Measurements from ENCODE around the gene AKAIN1. TPM values are rescaled to one million over a fixed set of nuclear protein-coding genes. Genes with fewer than 3 reads are reported as not detected.

Gene AKAIN1
- total RNA-seq, 1 donor from 2014 or later = not detected

DNA sequence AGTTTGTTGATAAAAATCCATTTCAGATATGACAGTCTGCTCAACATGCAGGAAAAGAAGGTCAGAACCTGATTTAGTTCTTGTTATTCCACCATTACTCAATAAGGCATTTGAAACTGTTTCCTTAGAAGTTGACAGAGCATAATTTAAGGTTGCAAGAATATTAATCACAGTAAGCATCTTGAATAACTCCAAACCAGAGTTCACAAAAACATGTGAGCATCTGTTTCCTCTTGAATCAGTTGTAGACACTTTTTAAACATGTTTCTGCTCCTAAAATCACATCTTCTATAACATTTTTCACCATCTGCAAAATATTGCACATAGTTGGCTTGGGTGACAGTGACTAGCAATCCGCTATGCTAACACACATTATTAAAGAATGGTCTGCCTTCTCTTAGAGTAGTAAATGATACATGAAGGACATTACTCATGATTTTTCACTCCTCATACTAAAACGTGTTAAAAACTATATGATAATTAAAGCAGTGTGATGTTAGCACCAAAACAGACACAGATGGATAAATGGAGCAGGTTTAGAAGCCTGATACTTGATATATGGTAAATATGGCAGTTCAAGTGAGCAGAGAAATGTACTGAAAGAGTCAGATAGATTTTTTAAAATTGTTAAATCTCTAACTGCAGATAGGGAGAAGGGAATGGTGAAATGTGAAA is 30.3 kb downstream of the AKAIN1 start:
- no peak for DNase-seq (ENCODE audit: low spot score)
- intact Hi-C loops (cut with DNase I) = no loop called here

DNA sequence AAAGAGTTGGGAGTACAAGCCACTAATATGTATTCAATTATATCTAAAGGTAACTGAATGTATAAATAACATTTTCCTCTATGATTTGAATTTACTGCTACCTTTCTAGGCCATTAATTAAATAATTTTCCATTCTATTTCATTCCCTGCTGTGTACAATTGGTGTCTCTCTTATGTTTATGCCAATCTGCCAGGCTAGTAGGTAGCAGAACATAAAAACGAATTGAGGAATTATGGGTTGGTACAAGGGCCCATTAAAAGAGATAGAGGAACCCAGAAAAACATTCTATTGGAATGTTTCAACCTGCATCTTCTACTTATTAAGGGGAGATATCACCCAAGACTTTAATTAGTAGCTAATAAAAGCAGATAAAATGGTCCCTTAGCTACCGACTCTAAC is 32.2 kb downstream of the AKAIN1 start:
- intact Hi-C loops (cut with DNase I) = no loop called here
- no peak for DNase-seq (ENCODE audit: low spot score)

DNA sequence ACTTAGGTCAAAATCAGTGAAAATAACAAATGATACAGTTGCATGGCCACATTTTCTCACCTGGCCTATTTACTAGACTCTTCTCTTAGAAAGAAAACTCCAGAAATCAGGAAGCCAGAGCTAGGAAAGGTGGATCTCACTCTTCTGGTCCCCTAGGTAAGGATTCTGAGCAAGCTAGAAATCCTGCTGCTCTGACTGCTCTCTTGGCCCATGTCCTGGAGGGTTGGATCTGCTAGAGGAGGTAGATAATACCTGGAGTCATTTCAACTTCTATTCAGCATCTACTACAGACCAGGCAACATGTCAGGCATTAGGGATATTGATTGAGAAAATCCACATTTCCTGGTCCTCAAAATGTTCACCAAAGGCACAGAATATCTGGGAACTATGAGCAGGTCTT is 34.9 kb downstream of the AKAIN1 start:
- intact Hi-C loops (cut with DNase I) = no loop called here
- no peak for DNase-seq (ENCODE audit: low spot score)

DNA sequence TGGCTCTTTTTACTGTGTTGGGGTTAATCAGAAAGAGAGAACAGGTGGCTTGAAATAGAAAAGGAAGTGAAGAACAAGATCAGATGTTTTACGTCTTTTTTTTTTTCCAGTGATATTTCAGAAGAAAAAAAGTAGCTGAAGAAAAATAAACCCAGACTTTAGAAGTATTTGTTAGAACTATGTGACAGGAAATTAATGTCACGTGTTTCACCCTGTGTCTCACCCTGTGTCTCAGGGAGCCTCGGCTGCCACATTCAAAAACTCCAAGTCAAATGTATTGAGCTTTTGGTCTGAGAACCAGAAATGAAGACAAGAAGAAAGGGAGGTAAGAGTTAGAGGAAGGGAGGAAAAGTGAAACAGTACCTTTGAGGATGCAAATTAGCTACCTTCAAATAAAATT is 38.0 kb downstream of the AKAIN1 start:
- DNase-seq (ENCODE audit: low spot score) = no peak
- intact Hi-C loops (cut with DNase I) = no loop called here

DNA sequence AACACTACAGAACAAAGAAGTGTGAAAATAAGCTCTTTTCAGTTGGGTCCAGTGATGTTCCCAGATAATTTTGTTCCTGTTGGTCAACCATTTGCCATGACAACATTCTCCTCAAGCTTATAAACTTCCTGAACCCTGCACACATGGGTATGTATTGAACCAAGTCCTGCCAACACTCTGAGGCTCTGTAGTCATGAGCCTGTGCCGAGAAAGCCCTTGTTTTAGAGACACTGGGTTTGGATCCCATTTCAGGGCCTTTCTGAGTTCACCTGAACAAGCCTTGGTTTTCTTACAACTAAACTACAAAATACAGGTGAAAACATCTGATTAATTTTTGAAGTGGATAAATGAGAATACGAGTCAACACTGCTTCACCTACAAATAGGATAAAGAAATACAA is 38.5 kb downstream of the AKAIN1 start:
- intact Hi-C loops (cut with DNase I) = no loop called here
- DNase-seq (ENCODE audit: low spot score) = no peak

DNA sequence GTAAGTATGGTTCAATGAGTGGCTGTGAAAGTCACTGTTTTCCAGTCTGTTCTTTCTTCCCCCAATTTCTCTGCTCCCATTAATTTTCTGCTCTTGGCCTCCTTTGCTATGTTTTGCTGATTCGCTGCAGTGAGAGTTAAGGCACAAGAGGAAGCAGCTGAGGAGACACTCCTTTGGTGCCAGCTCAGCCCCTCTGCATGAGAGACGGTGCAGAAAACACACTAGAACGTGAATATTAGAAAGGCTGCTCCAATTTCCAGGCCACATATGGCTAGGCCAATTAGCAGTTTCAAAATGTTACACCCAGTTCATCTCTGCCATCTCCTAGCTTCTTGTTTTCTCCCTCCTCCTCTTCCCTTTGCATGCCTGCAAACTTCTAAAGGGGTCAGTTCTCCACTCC is 38.9 kb downstream of the AKAIN1 start:
- intact Hi-C loops (cut with DNase I) = no loop called here
- DNase-seq (ENCODE audit: low spot score) = no peak

DNA sequence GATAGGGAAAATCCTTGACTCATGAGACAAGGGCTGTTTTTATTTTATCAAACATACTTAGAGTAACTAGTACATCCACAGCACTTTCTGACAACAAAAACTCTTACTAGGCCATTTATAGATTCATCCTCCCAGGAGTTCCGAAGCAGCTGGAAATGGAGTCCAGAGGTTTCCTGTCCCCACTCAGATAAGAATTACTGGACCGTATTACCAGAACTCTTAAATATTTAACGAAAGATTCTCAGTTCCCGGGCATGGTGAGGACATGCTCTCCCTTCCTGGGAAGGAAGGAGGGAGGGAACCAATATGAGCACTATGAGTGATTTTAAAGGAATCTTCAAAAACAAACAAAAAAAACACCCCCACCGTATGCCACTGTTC is 41.2 kb downstream of the AKAIN1 start:
- DNase-seq (ENCODE audit: low spot score) = no peak
- intact Hi-C loops (cut with DNase I) = no loop called here

DNA sequence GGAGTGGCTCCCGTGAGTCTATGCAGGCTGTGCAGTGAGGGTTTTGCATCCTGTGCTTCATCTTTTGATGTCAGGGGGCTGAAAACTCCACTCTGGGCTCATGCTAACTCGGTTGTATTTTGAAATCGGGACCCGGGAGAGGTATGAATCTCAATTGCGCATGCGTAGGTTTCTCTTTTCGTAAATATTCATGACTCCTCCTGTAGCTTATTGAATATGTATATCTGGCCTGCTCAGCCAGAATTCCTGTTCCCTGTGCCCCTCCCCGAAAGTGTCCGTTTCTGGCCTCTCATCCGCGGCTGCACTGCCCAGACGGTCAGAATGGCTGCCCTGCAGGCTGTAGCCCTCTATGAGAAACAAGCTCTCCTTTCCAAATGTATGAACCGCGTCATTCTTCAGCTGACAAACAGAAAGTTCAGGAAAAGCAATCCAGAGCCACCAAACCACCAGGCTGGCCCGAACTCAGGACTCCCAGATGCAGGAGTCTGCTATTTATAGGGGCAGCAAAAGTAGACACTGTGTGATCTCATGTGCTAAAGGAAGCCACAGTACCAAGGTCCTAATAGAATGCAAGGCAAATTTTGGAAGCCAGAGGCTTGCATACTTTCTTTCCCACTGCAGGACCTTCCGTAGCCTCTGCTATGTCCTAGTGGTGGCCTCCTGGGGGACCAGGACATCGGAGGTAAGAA is 41.7 kb downstream of the AKAIN1 start:
- intact Hi-C loops (cut with DNase I) = no loop called here
- DNase-seq (ENCODE audit: low spot score) = no peak

DNA sequence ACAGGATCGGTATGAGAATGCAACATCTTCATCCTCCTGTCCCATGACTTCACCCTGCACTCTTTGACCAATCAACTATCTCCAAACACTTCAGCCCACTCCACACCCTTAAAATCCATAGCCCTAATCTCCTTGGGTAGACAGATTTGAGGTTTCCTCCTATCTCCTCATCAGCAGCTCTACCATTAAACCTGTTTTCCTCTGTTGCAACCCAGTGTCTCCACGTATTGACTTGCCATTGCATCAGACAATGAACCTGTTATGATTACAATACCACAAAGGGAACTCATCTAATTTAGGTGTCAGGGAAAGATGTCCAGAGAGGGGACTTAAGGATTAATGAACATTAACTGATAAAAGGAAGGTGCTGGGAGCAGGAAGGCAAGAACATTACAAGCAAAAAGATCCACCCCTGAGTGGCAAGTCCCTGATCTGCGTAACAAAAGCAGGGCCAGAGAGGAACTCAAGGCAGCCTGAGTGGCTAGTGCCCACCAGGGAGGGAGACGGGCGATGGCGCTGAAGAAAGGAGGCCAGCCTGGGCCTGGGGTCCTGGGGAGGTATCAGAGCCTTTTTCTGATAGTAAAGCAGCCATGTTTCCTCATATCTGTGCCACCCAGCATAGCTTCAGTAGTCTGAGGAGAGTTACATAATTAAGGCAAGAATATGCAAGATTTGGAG is 44.6 kb downstream of the AKAIN1 start:
- intact Hi-C loops (cut with DNase I) = no loop called here
- no peak for DNase-seq (ENCODE audit: low spot score)

DNA sequence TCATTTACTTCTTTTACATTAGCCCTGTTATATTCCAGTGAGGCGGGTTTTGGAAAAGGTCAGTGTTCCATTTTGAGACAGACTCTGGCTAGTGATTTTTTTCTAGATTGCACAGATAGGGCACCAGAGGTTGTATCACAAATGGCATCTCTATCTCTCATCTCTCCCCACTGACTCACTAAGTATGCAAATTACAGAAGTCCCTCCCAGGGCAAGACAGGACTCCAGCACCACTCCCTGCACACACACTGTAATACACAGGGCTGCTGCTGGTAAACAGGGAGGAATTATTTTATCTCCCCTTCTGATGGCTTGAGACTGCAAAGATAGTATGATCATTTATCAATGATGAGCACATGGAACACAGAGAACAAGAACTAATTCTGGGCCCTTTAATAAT is 46.2 kb downstream of the AKAIN1 start:
- intact Hi-C loops (cut with DNase I) = no loop called here
- no peak for DNase-seq (ENCODE audit: low spot score)

DNA sequence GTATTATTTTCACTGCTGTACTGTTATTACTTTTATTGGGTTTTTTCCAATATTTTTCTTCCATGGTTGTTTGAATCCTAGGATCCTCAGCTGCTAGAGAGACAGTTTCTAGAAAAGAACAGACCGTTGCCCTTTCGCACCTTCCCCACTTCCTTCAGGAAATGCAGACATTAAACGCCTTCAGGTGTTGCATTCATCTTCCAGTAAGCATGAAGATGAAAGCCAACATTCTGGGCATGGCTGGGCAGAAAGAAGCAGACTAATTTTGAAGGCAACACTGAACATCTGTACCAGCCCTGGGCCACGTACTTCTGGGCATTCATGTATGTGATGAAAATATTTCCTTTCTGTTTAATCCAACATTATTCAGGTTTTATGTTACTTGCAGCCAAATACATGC is 51.0 kb downstream of the AKAIN1 start:
- DNase-seq (ENCODE audit: low spot score) = no peak
- intact Hi-C loops (cut with DNase I) = no loop called here

- no peak for DNase-seq (ENCODE audit: low spot score)
- intact Hi-C loops (cut with DNase I) = no loop called here
Observed at GRCh38 chr18:5145168-5145825, 51.8 kb downstream of the AKAIN1 start.

DNA sequence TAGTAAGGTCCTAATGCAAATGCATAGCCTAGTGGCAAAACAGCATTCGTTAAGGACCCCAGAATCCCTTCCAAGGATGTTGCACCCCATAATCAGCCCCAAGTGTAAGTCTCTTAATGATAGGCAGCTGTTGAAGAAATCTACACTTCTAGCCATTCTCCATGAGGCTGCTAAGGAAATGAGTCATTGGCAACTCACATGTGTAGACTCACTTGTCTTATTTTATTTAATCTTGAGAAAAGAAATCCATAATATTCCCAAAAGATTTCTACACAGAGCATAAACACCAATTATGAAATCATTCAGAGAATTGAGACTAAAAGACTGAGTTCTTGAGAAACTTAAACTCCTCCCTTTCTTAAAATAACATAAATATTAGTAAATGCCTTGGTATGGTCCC is 52.4 kb downstream of the AKAIN1 start:
- intact Hi-C loops (cut with DNase I) = no loop called here
- no peak for DNase-seq (ENCODE audit: low spot score)

DNA sequence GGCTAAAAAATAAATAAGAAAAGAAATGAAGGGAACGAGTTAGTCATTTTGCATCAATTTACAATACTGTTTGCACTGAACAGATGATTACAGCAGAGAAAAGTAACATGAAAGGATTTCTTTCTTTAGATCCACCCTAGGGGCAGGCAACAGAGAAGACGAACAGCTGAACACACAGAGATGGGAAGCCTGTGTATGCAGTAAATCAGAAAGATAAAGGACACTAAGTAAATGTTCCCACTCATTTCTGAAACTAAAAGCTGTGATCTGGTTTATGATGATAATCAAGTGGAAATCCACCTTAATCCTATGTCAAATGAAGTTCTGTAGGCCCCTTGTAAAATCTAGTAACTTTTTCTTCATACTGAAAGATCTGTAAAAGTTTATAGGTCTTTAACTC is 54.2 kb downstream of the AKAIN1 start:
- intact Hi-C loops (cut with DNase I) = no loop called here
- no peak for DNase-seq (ENCODE audit: low spot score)

DNA sequence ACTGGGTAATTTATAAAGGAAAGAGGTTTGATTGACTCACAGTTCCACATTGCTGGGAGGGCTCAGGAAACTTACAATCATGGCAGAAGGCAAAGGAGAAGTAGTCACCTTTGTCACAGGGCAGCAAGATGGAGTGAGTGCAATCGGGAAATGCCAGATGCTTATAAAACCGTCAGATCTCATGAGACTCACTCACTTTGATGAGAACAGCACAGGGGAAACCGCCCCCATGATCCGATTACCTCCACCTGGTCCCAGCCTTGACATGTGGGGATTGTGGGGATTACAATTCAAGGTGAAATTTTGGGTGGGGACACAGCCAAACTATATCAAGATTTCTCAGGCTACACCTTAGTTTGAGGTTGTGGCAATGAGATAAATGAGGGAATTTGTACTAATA is 54.9 kb downstream of the AKAIN1 start:
- DNase-seq (ENCODE audit: low spot score) = no peak
- intact Hi-C loops (cut with DNase I) = no loop called here

GRCh38 chr18:5137261-5137660 is 59.8 kb downstream of the AKAIN1 start:
- intact Hi-C loops (cut with DNase I) = no loop called here
- no peak for DNase-seq (ENCODE audit: low spot score)

GRCh38 chr18:5132987-5133386 is 64.1 kb downstream of the AKAIN1 start:
- no peak for DNase-seq (ENCODE audit: low spot score)
- intact Hi-C loops (cut with DNase I) = no loop called here

- intact Hi-C loops (cut with DNase I) = no loop called here
- no peak for DNase-seq (ENCODE audit: low spot score)
Observed at GRCh38 chr18:5122272-5122671, 74.8 kb downstream of the AKAIN1 start.

DNA sequence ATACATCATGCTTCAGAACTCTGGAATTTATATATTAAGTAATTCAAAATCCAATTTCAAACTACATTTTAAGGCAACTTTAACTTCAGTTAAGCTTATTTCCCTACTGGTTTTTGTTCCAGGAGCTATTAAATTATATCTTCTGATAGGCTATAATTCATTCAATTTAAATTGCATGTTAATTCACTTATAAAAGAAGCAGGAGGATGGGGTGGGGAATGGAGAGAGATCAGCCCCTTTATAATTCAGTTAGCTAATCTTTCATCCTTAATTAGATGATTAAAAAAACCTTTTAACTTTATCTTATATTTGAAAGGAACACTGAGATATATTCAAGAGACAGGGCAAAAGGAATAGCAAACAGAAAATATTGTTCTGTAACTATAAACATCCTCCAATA is 86.8 kb downstream of the AKAIN1 start:
- no peak for DNase-seq (ENCODE audit: low spot score)
- intact Hi-C loops (cut with DNase I) = no loop called here

DNA sequence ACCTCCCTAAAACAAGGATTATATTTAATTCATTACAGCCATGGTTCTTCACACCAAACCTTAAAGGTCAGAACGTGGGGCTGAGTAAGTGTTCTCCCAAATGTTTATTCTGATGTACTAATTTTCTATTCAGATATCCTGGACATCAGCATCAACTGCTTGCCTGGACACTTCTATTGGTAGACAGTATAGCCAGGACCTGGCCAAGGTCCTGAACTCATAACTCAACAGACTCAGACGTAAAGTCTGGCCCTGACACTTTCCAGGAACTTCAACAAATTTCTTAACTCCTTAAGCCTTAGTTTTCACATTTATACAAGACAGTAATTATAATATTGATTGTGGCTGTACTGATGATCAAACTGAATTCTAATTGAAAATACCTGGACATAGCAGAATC is 89.1 kb downstream of the AKAIN1 start:
- intact Hi-C loops (cut with DNase I) = no loop called here

DNA sequence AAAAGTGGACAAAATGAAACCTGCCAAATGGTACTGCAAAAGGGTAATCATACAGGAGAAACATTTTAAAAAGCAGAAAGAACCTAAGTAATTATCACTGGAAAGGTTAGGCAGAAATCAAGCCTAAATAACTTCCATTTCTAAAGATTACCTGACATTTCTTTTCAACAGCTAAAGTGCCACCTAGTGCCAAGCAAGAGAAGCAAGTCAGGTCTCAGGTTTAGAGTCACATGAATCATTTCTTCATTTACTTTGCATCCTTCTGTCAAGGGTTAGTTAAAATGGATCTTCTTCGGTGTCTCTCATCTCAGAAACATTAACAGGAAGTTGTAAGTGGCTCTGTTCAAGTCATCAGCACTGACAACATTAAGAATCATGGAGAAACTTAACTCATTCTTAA is 90.3 kb downstream of the AKAIN1 start:
- intact Hi-C loops (cut with DNase I) = no loop called here
- no peak for DNase-seq (ENCODE audit: low spot score)

More for the DNA sequence above, 89.1 kb downstream of the AKAIN1 start:
- DNase-seq (ENCODE audit: low spot score) = no peak

Data from cardiac septum (tissue), 1 donor.